GM23338 (cell line): ENCODE measurements around the gene DTYMK. TPM values are rescaled to one million over a fixed set of nuclear protein-coding genes. Genes with fewer than 3 reads are reported as not detected.

ENCODE experiments used
- polyA plus RNA-seq: library from polyadenylated mRNA; unstranded; fragments of >200 nt; fragmentation: Nextera tagmentation; extraction: Ambion mirVana; gene quantifications from 2 replicates; pipeline ENCODE4 v1.2.1, GENCODE V29; 2016
- total RNA-seq: library from RNA; depleted of rRNA; stranded (reverse); fragments of >200 nt; shearing (Covaris generic); gene quantifications from 2 replicates; pipeline ENCODE4 v1.2.3, GENCODE V29; 2014; rRNA removed

DTYMK gene
- total and polyA plus RNA-seq, 2 experiments from 2014 or later = 55.4 to 65.4 TPM

Other genes starting within 250 kb of the DTYMK start
- gene STK25, start 178.2 kb downstream of the DTYMK start, total RNA-seq = 275 and 304 TPM in 2 replicates
- gene STK25, start 178.2 kb downstream of the DTYMK start, polyA plus RNA-seq = 125 and 142 TPM in 2 replicates
- gene BOK, start 128.1 kb downstream of the DTYMK start, total RNA-seq = 33.4 and 36.7 TPM in 2 replicates
- gene BOK, start 128.1 kb downstream of the DTYMK start, polyA plus RNA-seq = 13.5 and 13.6 TPM in 2 replicates
- 80.4 and 81.6 TPM in 2 replicates for gene THAP4, start 49.7 kb downstream of the DTYMK start, total RNA-seq
- gene THAP4, start 49.7 kb downstream of the DTYMK start, polyA plus RNA-seq = 62.9 and 74.0 TPM in 2 replicates
- gene ATG4B, start 49.1 kb downstream of the DTYMK start, total RNA-seq = 102 and 103 TPM in 2 replicates
- 104 and 116 TPM in 2 replicates for gene ATG4B, start 49.1 kb downstream of the DTYMK start, polyA plus RNA-seq
- 42.5 and 49.5 TPM in 2 replicates for gene ING5, start 15.2 kb upstream of the DTYMK start, total RNA-seq
- 25.7 and 27.6 TPM in 2 replicates for gene ING5, start 15.2 kb upstream of the DTYMK start, polyA plus RNA-seq
- gene D2HGDH, start 47.8 kb upstream of the DTYMK start, total RNA-seq = 8.3 and 17.3 TPM in 2 replicates
- 3.7 and 4.6 TPM in 2 replicates for gene D2HGDH, start 47.8 kb upstream of the DTYMK start, polyA plus RNA-seq
- gene GAL3ST2, start 90.0 kb upstream of the DTYMK start, total RNA-seq = 0.24 and 1.5 TPM in 2 replicates
- gene GAL3ST2, start 90.0 kb upstream of the DTYMK start, polyA plus RNA-seq = 0.19 TPM in 1 of 2 replicates, not detected in the other
- gene NEU4, start 122.4 kb upstream of the DTYMK start, total RNA-seq = 0.62 and 1.2 TPM in 2 replicates
- gene NEU4, start 122.4 kb upstream of the DTYMK start, polyA plus RNA-seq = 0.12 and 0.29 TPM in 2 replicates
- gene PDCD1, start 172.1 kb upstream of the DTYMK start, total RNA-seq = 0.38 and 1.8 TPM in 2 replicates
- gene PDCD1, start 172.1 kb upstream of the DTYMK start, polyA plus RNA-seq = 0.23 and 0.34 TPM in 2 replicates
- 0.50 TPM in 1 of 2 replicates, not detected in the other for gene RTP5, start 182.9 kb upstream of the DTYMK start, total RNA-seq
- not detected in 2 replicates for gene RTP5, start 182.9 kb upstream of the DTYMK start, polyA plus RNA-seq